SK-N-SH treated with all-trans-retinoic acid at 6 μM for 48 hours (cell line): ENCODE data around the gene C12orf42.

Experiments used
- ATAC-seq: fragments of 200-7000 bp; cut with Tn5 transposase; 3 replicates; pipeline ENCODE4 v1.9.1; 2020; ENCODE audit warnings: mild to moderate bottlenecking, moderate library complexity
- ARNTL ChIP-seq: fragments of 450-650 bp; formaldehyde crosslinking; IDR thresholded peaks from 2 replicates; pipeline ENCODE4 v1.5.0; 2020; ENCODE audit warnings: low read depth, mild to moderate bottlenecking, moderate library complexity, borderline replicate concordance
- BACH2 ChIP-seq: fragments of 250-450 bp; sonication (Bioruptor Pico); IDR thresholded peaks from 2 replicates; pipeline ENCODE4 v1.9.0; 2021; ENCODE audit warnings: mild to moderate bottlenecking, borderline replicate concordance
- CREB5 ChIP-seq: fragments of 250-450 bp; sonication (Bioruptor Pico); IDR thresholded peaks from 2 replicates; pipeline ENCODE4 v1.5.1; 2020; ENCODE audit warnings: low read depth, mild to moderate bottlenecking, moderate library complexity
- CSDC2 ChIP-seq: fragments of 250-450 bp; sonication (Bioruptor Pico); IDR thresholded peaks from 2 replicates; pipeline ENCODE4 v1.5.0; 2020; ENCODE audit warnings: mild to moderate bottlenecking, moderate library complexity
- CSRNP3 ChIP-seq: fragments of 250-450 bp; sonication (Bioruptor Pico); IDR thresholded peaks from 2 replicates; pipeline ENCODE4 v1.5.1; 2021; ENCODE audit warnings: mild to moderate bottlenecking, moderate library complexity
- GLIS3 ChIP-seq: fragments of 250-450 bp; sonication (Bioruptor Pico); IDR thresholded peaks from 2 replicates; pipeline ENCODE4 v1.5.0; 2020; ENCODE audit warnings: mild to moderate bottlenecking, moderate library complexity
- ISL1 ChIP-seq: fragments of 250-450 bp; sonication (Bioruptor Pico); IDR thresholded peaks from 2 replicates; pipeline ENCODE4 v2.1.2; 2022; ENCODE audit warnings: mild to moderate bottlenecking, moderate library complexity
- OSR1 ChIP-seq: fragments of 250-450 bp; sonication (Bioruptor Pico); IDR thresholded peaks from 2 replicates; pipeline ENCODE4 v1.8.0; 2022; ENCODE audit warnings: moderate library complexity, mild to moderate bottlenecking, inconsistent platforms
- PATZ1 ChIP-seq: fragments of 250-450 bp; sonication (Bioruptor Pico); IDR thresholded peaks from 2 replicates; pipeline ENCODE4 v1.8.0; 2020; ENCODE audit warnings: mild to moderate bottlenecking, moderate library complexity, borderline replicate concordance
- POU6F1 ChIP-seq: fragments of 250-450 bp; sonication (Bioruptor Pico); IDR thresholded peaks from 2 replicates; pipeline ENCODE4 v1.8.0; 2021; ENCODE audit warnings: low read depth, mild to moderate bottlenecking, moderate library complexity, borderline replicate concordance
- PPARA ChIP-seq: fragments of 250-450 bp; sonication (Bioruptor Pico); IDR thresholded peaks from 2 replicates; pipeline ENCODE4 v1.5.0; 2020; ENCODE audit warnings: mild to moderate bottlenecking, borderline replicate concordance
- RARB ChIP-seq: fragments of 250-450 bp; sonication (Bioruptor Pico); IDR thresholded peaks from 2 replicates; pipeline ENCODE4 v1.8.0; 2021; ENCODE audit warnings: mild to moderate bottlenecking, moderate library complexity
- SNAI2 ChIP-seq: fragments of 250-450 bp; sonication (Bioruptor Pico); IDR thresholded peaks from 2 replicates; pipeline ENCODE4 v1.5.0; 2020; ENCODE audit warnings: mild to moderate bottlenecking, moderate library complexity
- TCF4 ChIP-seq: fragments of 250-450 bp; sonication (Bioruptor Pico); IDR thresholded peaks from 2 replicates; pipeline ENCODE4 v1.8.0; 2021; ENCODE audit warnings: mild to moderate bottlenecking, moderate library complexity, borderline replicate concordance
- TOX ChIP-seq: fragments of 250-450 bp; sonication (Bioruptor Pico); IDR thresholded peaks from 2 replicates; pipeline ENCODE4 v1.8.0; 2021; ENCODE audit warnings: mild to moderate bottlenecking, moderate library complexity, borderline replicate concordance
- TSHZ2 ChIP-seq: fragments of 250-450 bp; sonication (Bioruptor Pico); IDR thresholded peaks from 2 replicates; pipeline ENCODE4 v1.5.0; 2020; ENCODE audit warnings: mild to moderate bottlenecking, moderate library complexity
- ZC3H10 ChIP-seq: fragments of 250-450 bp; sonication (Bioruptor Pico); IDR thresholded peaks from 2 replicates; pipeline ENCODE4 v1.5.1; 2021; ENCODE audit warnings: mild to moderate bottlenecking, moderate library complexity
- ZFP3 ChIP-seq: fragments of 250-450 bp; sonication (Bioruptor Pico); IDR thresholded peaks from 2 replicates; pipeline ENCODE4 v1.5.0; 2020; ENCODE audit warnings: mild to moderate bottlenecking, moderate library complexity
- ZFP30 ChIP-seq: fragments of 450-650 bp; formaldehyde crosslinking; IDR thresholded peaks from 2 replicates; pipeline ENCODE4 v1.5.0; 2022; ENCODE audit warnings: mild to moderate bottlenecking, moderate library complexity
- ZNF565 ChIP-seq: fragments of 450-650 bp; formaldehyde crosslinking; conservative IDR thresholded peaks from 2 replicates; pipeline ENCODE4 v1.5.0; 2020; ENCODE audit warnings: low read depth, mild to moderate bottlenecking, moderate library complexity
- ZNF70 ChIP-seq: fragments of 450-650 bp; formaldehyde crosslinking; IDR thresholded peaks from 2 replicates; pipeline ENCODE4 v1.5.0; 2020; ENCODE audit warnings: mild to moderate bottlenecking, moderate library complexity
- ZNF8 ChIP-seq: fragments of 450-650 bp; formaldehyde crosslinking; IDR thresholded peaks from 2 replicates; pipeline ENCODE4 v1.5.0; 2020; ENCODE audit warnings: mild to moderate bottlenecking, moderate library complexity

Gene C12orf42

GRCh38 chr12:103314786-103315185 is 181.0 kb downstream of the C12orf42 start:
- TF ChIP-seq SNAI2 (CRISPR knock-in tag), result no peak
- no peak for TF ChIP-seq CREB5 (CRISPR knock-in tag)
- no peak for TF ChIP-seq RARB (CRISPR knock-in tag)
- TF ChIP-seq ARNTL, result no peak
- no peak for TF ChIP-seq OSR1 (CRISPR knock-in tag)
- TF ChIP-seq ZNF70, result no peak
- TF ChIP-seq POU6F1, result no peak
- TF ChIP-seq ZC3H10 (CRISPR knock-in tag), result no peak
- no peak for TF ChIP-seq CSDC2 (CRISPR knock-in tag)
- no peak for TF ChIP-seq TSHZ2 (CRISPR knock-in tag)
- no peak for TF ChIP-seq CSRNP3
- TF ChIP-seq PATZ1 (CRISPR knock-in tag), result no peak
- TF ChIP-seq BACH2 (CRISPR knock-in tag), result no peak
- TF ChIP-seq ISL1 (CRISPR knock-in tag), result no peak
- ATAC-seq, result no peak

GRCh38 chr12:103313894-103314293 is 181.9 kb downstream of the C12orf42 start:
- no peak for ATAC-seq
- TF ChIP-seq TCF4 (CRISPR knock-in tag), result no peak
- no peak for TF ChIP-seq ZC3H10 (CRISPR knock-in tag)
- TF ChIP-seq ZFP30 (CRISPR knock-in tag), result no peak
- TF ChIP-seq ZNF8, result no peak
- TF ChIP-seq CREB5 (CRISPR knock-in tag), result no peak
- no peak for TF ChIP-seq CSRNP3
- no peak for TF ChIP-seq POU6F1
- TF ChIP-seq CSDC2 (CRISPR knock-in tag), result no peak
- TF ChIP-seq GLIS3 (CRISPR knock-in tag), result no peak
- TF ChIP-seq BACH2 (CRISPR knock-in tag), result no peak
- no peak for TF ChIP-seq PPARA (CRISPR knock-in tag)
- no peak for TF ChIP-seq RARB (CRISPR knock-in tag)
- TF ChIP-seq ZNF565 (CRISPR knock-in tag), result no peak
- no peak for TF ChIP-seq TSHZ2 (CRISPR knock-in tag)
- no peak for TF ChIP-seq ZNF70
- no peak for TF ChIP-seq SNAI2 (CRISPR knock-in tag)
- no peak for TF ChIP-seq OSR1 (CRISPR knock-in tag)
- TF ChIP-seq ZFP3 (CRISPR knock-in tag), result no peak
- TF ChIP-seq TOX (CRISPR knock-in tag), result no peak
